ENCODE data around the gene TMOD1. TPM values are rescaled to one million over a fixed set of nuclear protein-coding genes. Genes with fewer than 3 reads are reported as not detected.

The TMOD1 gene
- total RNA-seq, 2 donors from 2014 or later, result 3.8 to 5.4 TPM

- H3K4me1 Mint-ChIP-seq (ENCODE audit: low read depth), result peaks cover 9% of the 10 kb centered on the region
- no peak overlapping the region for H3K4me3 Mint-ChIP-seq
- no peak overlapping the region for H3K27ac Mint-ChIP-seq
- H3K27me3 Mint-ChIP-seq (ENCODE audit: low read depth), result peaks cover 52% of the 10 kb centered on the region
- ATAC-seq (replicated peaks in 1 of 2), result no peak
- no peaks in the 10 kb centered on the region for H3K9me3 Mint-ChIP-seq
- no peaks in the 10 kb centered on the region for H3K36me3 Mint-ChIP-seq (ENCODE audit: insufficient read depth in 2 of 2)
- DNase-seq, result no peak
Measured at GRCh38 chr9:97560851-97561250, 59.4 kb downstream of the TMOD1 start.

GRCh38 chr9:97561501-97561900 is 60.0 kb downstream of the TMOD1 start:
- Mint-ChIP-seq H3K4me1 (ENCODE audit: low read depth) (peaks cover 9% of the 10 kb centered on the region), H3K36me3 (ENCODE audit: insufficient read depth in 2 of 2) (no peaks in the 10 kb centered on the region), H3K4me3 (no peak overlapping the region), H3K9me3 (no peaks in the 10 kb centered on the region), H3K27me3 (ENCODE audit: low read depth) (peaks cover 46% of the 10 kb centered on the region), H3K27ac (no peak overlapping the region)
- DNase-seq (no peak), ATAC-seq (replicated peaks in 1 of 2) (no peak)

- ATAC-seq (replicated peaks in 1 of 2) (no peak), DNase-seq (no peak)
- no peak overlapping the region for H3K27ac Mint-ChIP-seq
- H3K36me3 Mint-ChIP-seq (ENCODE audit: insufficient read depth in 2 of 2), result no peaks in the 10 kb centered on the region
- H3K4me1 Mint-ChIP-seq (ENCODE audit: low read depth), result peaks cover 9% of the 10 kb centered on the region
- H3K27me3 Mint-ChIP-seq (ENCODE audit: low read depth), result peaks cover 40% of the 10 kb centered on the region
- no peaks in the 10 kb centered on the region for H3K9me3 Mint-ChIP-seq
- H3K4me3 Mint-ChIP-seq, result no peak overlapping the region
Measured at GRCh38 chr9:97562542-97562941, 61.1 kb downstream of the TMOD1 start.

GRCh38 chr9:97563458-97564135 is 62.1 kb downstream of the TMOD1 start:
- Mint-ChIP-seq H3K4me1 (ENCODE audit: low read depth) (peaks cover 9% of the 10 kb centered on the region), H3K36me3 (ENCODE audit: insufficient read depth in 2 of 2) (no peaks in the 10 kb centered on the region), H3K27me3 (ENCODE audit: low read depth) (peaks cover 32% of the 10 kb centered on the region), H3K27ac (no peak overlapping the region), H3K4me3 (no peak overlapping the region), H3K9me3 (no peaks in the 10 kb centered on the region)
- ATAC-seq (replicated peaks in 1 of 2) (no peak), DNase-seq (no peak)

GRCh38 chr9:97564291-97565175 is 63.1 kb downstream of the TMOD1 start:
- H3K4me1 Mint-ChIP-seq (ENCODE audit: low read depth), result no peaks in the 10 kb centered on the region
- H3K27ac Mint-ChIP-seq, result no peak overlapping the region
- no peak overlapping the region for H3K4me3 Mint-ChIP-seq
- DNase-seq (no peak), ATAC-seq (replicated peaks in 1 of 2) (no peak)
- no peaks in the 10 kb centered on the region for H3K9me3 Mint-ChIP-seq
- H3K27me3 Mint-ChIP-seq (ENCODE audit: low read depth), result peaks cover 24% of the 10 kb centered on the region
- no peaks in the 10 kb centered on the region for H3K36me3 Mint-ChIP-seq (ENCODE audit: insufficient read depth in 2 of 2)

- H3K36me3 Mint-ChIP-seq (ENCODE audit: insufficient read depth in 2 of 2), result no peaks in the 10 kb centered on the region
- peaks cover 20% of the 10 kb centered on the region for H3K27me3 Mint-ChIP-seq (ENCODE audit: low read depth)
- no peak overlapping the region for H3K27ac Mint-ChIP-seq
- peaks cover 5% of the 10 kb centered on the region for H3K4me1 Mint-ChIP-seq (ENCODE audit: low read depth)
- no peak for DNase-seq
- no peaks in the 10 kb centered on the region for H3K9me3 Mint-ChIP-seq
- no peak for ATAC-seq (replicated peaks in 1 of 2)
- H3K4me3 Mint-ChIP-seq, result no peak overlapping the region
Measured at GRCh38 chr9:97565262-97565661, 63.8 kb downstream of the TMOD1 start.

GRCh38 chr9:97567182-97567893 is 65.9 kb downstream of the TMOD1 start:
- Mint-ChIP-seq H3K36me3 (ENCODE audit: insufficient read depth in 2 of 2) (no peaks in the 10 kb centered on the region), H3K4me3 (no peak overlapping the region), H3K4me1 (ENCODE audit: low read depth) (peaks cover 6% of the 10 kb centered on the region), H3K9me3 (no peaks in the 10 kb centered on the region), H3K27me3 (ENCODE audit: low read depth) (peaks cover 7% of the 10 kb centered on the region), H3K27ac (no peak overlapping the region)
- ATAC-seq (replicated peaks in 1 of 2) (no peak), DNase-seq (no peak)

- no peak for DNase-seq
Measured at GRCh38 chr9:97567894-97568202, 66.4 kb downstream of the TMOD1 start.

GRCh38 chr9:97568461-97569275 is 67.2 kb downstream of the TMOD1 start:
- Mint-ChIP-seq H3K4me3 (no peak overlapping the region), H3K36me3 (ENCODE audit: insufficient read depth in 2 of 2) (no peaks in the 10 kb centered on the region), H3K4me1 (ENCODE audit: low read depth) (peaks cover 6% of the 10 kb centered on the region), H3K27me3 (ENCODE audit: low read depth) (peaks cover 5% of the 10 kb centered on the region), H3K27ac (no peak overlapping the region), H3K9me3 (no peaks in the 10 kb centered on the region)
- ATAC-seq (replicated peaks in 1 of 2) (no peak), DNase-seq (no peak)

More at GRCh38 chr9:97567894-97568202, 66.4 kb downstream of the TMOD1 start:
- H3K9me3 Mint-ChIP-seq, result no peaks in the 10 kb centered on the region
- peaks cover 6% of the 10 kb centered on the region for H3K4me1 Mint-ChIP-seq (ENCODE audit: low read depth)
- H3K27me3 Mint-ChIP-seq (ENCODE audit: low read depth), result peaks cover 5% of the 10 kb centered on the region
- no peak for ATAC-seq (replicated peaks in 1 of 2)
- no peaks in the 10 kb centered on the region for H3K36me3 Mint-ChIP-seq (ENCODE audit: insufficient read depth in 2 of 2)
- H3K27ac Mint-ChIP-seq, result no peak overlapping the region
- H3K4me3 Mint-ChIP-seq, result no peak overlapping the region

GRCh38 chr9:97570899-97571298 is 69.4 kb downstream of the TMOD1 start:
- Mint-ChIP-seq H3K27me3 (ENCODE audit: low read depth) (peaks cover 5% of the 10 kb centered on the region), H3K36me3 (ENCODE audit: insufficient read depth in 2 of 2) (no peaks in the 10 kb centered on the region), H3K9me3 (no peaks in the 10 kb centered on the region), H3K4me1 (ENCODE audit: low read depth) (peaks cover 18% of the 10 kb centered on the region), H3K4me3 (no peak overlapping the region), H3K27ac (no peak overlapping the region)
- DNase-seq (no peak), ATAC-seq (replicated peaks in 1 of 2) (no peak)

GRCh38 chr9:97571664-97572063 is 70.2 kb downstream of the TMOD1 start:
- Mint-ChIP-seq H3K27me3 (ENCODE audit: low read depth) (peaks cover 5% of the 10 kb centered on the region), H3K27ac (no peak overlapping the region), H3K36me3 (ENCODE audit: insufficient read depth in 2 of 2) (no peaks in the 10 kb centered on the region), H3K4me3 (no peak overlapping the region), H3K9me3 (no peaks in the 10 kb centered on the region), H3K4me1 (ENCODE audit: low read depth) (peaks cover 21% of the 10 kb centered on the region)
- ATAC-seq (replicated peaks in 1 of 2) (no peak), DNase-seq (no peak)

- DNase-seq, result no peak
- H3K27ac Mint-ChIP-seq, result no peak overlapping the region
- H3K4me1 Mint-ChIP-seq (ENCODE audit: low read depth), result peaks cover 21% of the 10 kb centered on the region
- no peak for ATAC-seq (replicated peaks in 1 of 2)
- no peak overlapping the region for H3K4me3 Mint-ChIP-seq
- no peaks in the 10 kb centered on the region for H3K36me3 Mint-ChIP-seq (ENCODE audit: insufficient read depth in 2 of 2)
- H3K9me3 Mint-ChIP-seq, result no peaks in the 10 kb centered on the region
- peaks cover 5% of the 10 kb centered on the region for H3K27me3 Mint-ChIP-seq (ENCODE audit: low read depth)
Measured at GRCh38 chr9:97572196-97572891, 70.9 kb downstream of the TMOD1 start.

Data from activated T-cell treated with anti-CD3 and anti-CD28 coated beads, Interleukin-2, amount 50 U/mL, for 72 hours (primary cell).